Suprapubic skin (tissue), 4 donors: Measurements from ENCODE around the gene ZNF625.

Experiments used
- CTCF ChIP-seq, 2 donors: fragments of 200-600 bp in 1 of 2; fragments of 450-650 bp in 1 of 2; sonication (generic) in 1 of 2; IDR thresholded peaks; one replicate each; pipeline ENCODE4 v1.5.1; 2016 to 2019; ENCODE audit warnings: antibody characterized with exemption in 2 of 2, mild to moderate bottlenecking in 1 of 2, moderate library complexity in 1 of 2
- EP300 ChIP-seq: sonication (generic); formaldehyde crosslinking; IDR thresholded peaks from one replicate; pipeline ENCODE4 v1.6.1; 2017; ENCODE audit warnings: antibody characterized with exemption
- POLR2A ChIP-seq, 2 donors: fragments of 450-650 bp; IDR thresholded peaks; one replicate each; pipeline ENCODE4 v1.6.1; 2017; ENCODE audit warnings: antibody characterized with exemption in 2 of 2, mild to moderate bottlenecking in 2 of 2, moderate library complexity in 2 of 2
- POLR2AphosphoS5 ChIP-seq, 3 donors: sonication (generic); formaldehyde crosslinking; IDR thresholded peaks; one replicate each; pipeline ENCODE4 v1.6.1; 2017; ENCODE audit warnings: antibody characterized with exemption in 3 of 3

- TF ChIP-seq CTCF (IDR thresholded peaks at IDR 0.05) (no peak), POLR2A (IDR thresholded peaks at IDR 0.05) (no peak), EP300 (no peak), POLR2AphosphoS5 (IDR thresholded peaks at IDR 0.05) (no peak)
These were observed 38.5 kb upstream of the ZNF625 start for GRCh38 chr19:12194827-12195731.
